IMR-90 (cell line): Measurements from ENCODE around the gene NMRK2. TPM values are rescaled to one million over a fixed set of nuclear protein-coding genes. Genes with fewer than 3 reads are reported as not detected.

Experiments used
- ATAC-seq: fragments of 200-7000 bp; cut with Tn5 transposase; 2 replicates; pipeline ENCODE4 v1.9.1; 2020; ENCODE audit warnings: low read depth, mild to moderate bottlenecking, moderate library complexity
- BruUV-seq: library from RNA; stranded (reverse); fragments of 400-500 nt; replicated peaks from 2 replicates; lab custom pipeline; 2021; lab: Mats Ljungman, UMichigan
- CTCF ChIA-PET: fragments of 300-600 bp; formaldehyde crosslinking; extraction: SDS; loops from one replicate; lab custom pipeline; 2021; ENCODE audit warnings: antibody characterized with exemption; lab: Yijun Ruan, JAX
- POLR2A ChIA-PET: fragments of 300-600 bp; sonication (Branson Sonifier 250); formaldehyde crosslinking; loops from one replicate; lab custom pipeline; 2022; ENCODE audit warnings: antibody characterized with exemption; ENCODE audit not compliant: unreplicated experiment; lab: Charles Lee
- DNase-seq: peaks from one replicate; pipeline ENCODE4 v3.0.0; 2013
- H2AFZ ChIP-seq: replicated peaks from 2 replicates; pipeline ENCODE3; 2013; ENCODE audit warnings: low read length, mild to moderate bottlenecking; ENCODE audit not compliant: poor library complexity
- H2AK5ac ChIP-seq: 2 replicates; pipeline ENCODE4 v1.6.1; 2013; ENCODE audit warnings: low read depth, low read length, inconsistent platforms
- H2AK9ac ChIP-seq: replicated peaks from 2 replicates; pipeline ENCODE3; 2013; ENCODE audit warnings: mild to moderate bottlenecking, low read depth, low read length, moderate library complexity; ENCODE audit not compliant: poor library complexity
- H2BK120ac ChIP-seq: 2 replicates; pipeline ENCODE4 v1.6.1; 2013; ENCODE audit warnings: low read depth, low read length, inconsistent platforms
- H2BK15ac ChIP-seq: 3 replicates; pipeline ENCODE4 v1.6.1; 2013; ENCODE audit warnings: low read depth, low read length, inconsistent platforms
- H2BK20ac ChIP-seq: 2 replicates; pipeline ENCODE4 v1.6.1; 2013; ENCODE audit warnings: low read depth, mild to moderate bottlenecking, inconsistent platforms, low read length, moderate library complexity
- H2BK5ac ChIP-seq: 2 replicates; pipeline ENCODE4 v1.6.1; 2013; ENCODE audit warnings: mild to moderate bottlenecking, low read depth, low read length, inconsistent platforms; ENCODE audit not compliant: poor library complexity, severe bottlenecking
- H3K14ac ChIP-seq: replicated peaks from 2 replicates; pipeline ENCODE4 v1.6.1; 2013; ENCODE audit warnings: low read depth, low read length, inconsistent platforms
- H3K18ac ChIP-seq: 2 replicates; pipeline ENCODE4 v1.6.1; 2013; ENCODE audit warnings: low read depth, low read length, control low read depth
- H3K23ac ChIP-seq: 2 replicates; pipeline ENCODE4 v1.6.1; 2013; ENCODE audit warnings: low read depth, low read length, inconsistent platforms
- H3K27ac ChIP-seq: 2 replicates; pipeline ENCODE4 v1.5.1; 2013; ENCODE audit warnings: mild to moderate bottlenecking, control low read depth, low read length; ENCODE audit not compliant: insufficient read depth
- H3K27me3 ChIP-seq: 2 replicates; pipeline ENCODE4 v1.6.1; 2013; ENCODE audit warnings: low read length; ENCODE audit not compliant: control insufficient read depth, insufficient read depth
- H3K36me3 ChIP-seq: 2 replicates; pipeline ENCODE4 v1.6.1; 2013; ENCODE audit warnings: low read length, mixed read lengths; ENCODE audit not compliant: control insufficient read depth, insufficient read depth
- H3K4ac ChIP-seq: 2 replicates; pipeline ENCODE4 v1.6.1; 2013; ENCODE audit warnings: low read depth, low read length, inconsistent platforms
- H3K4me1 ChIP-seq: 2 replicates; pipeline ENCODE4 v1.6.1; 2013; ENCODE audit warnings: low read length, mixed read lengths; ENCODE audit not compliant: control insufficient read depth, insufficient read depth
- H3K4me2 ChIP-seq: 2 replicates; pipeline ENCODE4 v1.6.1; 2013; ENCODE audit warnings: low read depth, mild to moderate bottlenecking, control low read depth, low read length, moderate library complexity
- H3K4me3 ChIP-seq: 2 replicates; pipeline ENCODE4 v1.5.1; 2013; ENCODE audit warnings: low read depth, mild to moderate bottlenecking, control low read depth, low read length, moderate library complexity; ENCODE audit not compliant: insufficient read depth
- H3K56ac ChIP-seq: 2 replicates; pipeline ENCODE4 v1.6.1; 2013; ENCODE audit warnings: low read length, inconsistent platforms; ENCODE audit not compliant: insufficient read depth; ENCODE audit errors: extremely low read depth
- H3K79me1 ChIP-seq, 2 experiments: 2 replicates each; pipeline ENCODE4 v1.6.1; 2013; ENCODE audit warnings: low read length in 2 of 2, inconsistent platforms in 1 of 2, low read depth in 1 of 2
- H3K9ac ChIP-seq: 2 replicates; pipeline ENCODE4 v1.6.1; 2013; ENCODE audit warnings: low read depth, low read length, control low read depth
- H3K9me1 ChIP-seq: 2 replicates; pipeline ENCODE4 v1.6.1; 2013; ENCODE audit warnings: low read length, inconsistent platforms; ENCODE audit not compliant: insufficient read depth
- H3K9me3 ChIP-seq: 2 replicates; pipeline ENCODE4 v1.6.1; 2013; ENCODE audit warnings: low read length; ENCODE audit not compliant: control insufficient read depth, insufficient read depth
- H4K20me1 ChIP-seq: 2 replicates; pipeline ENCODE4 v1.6.1; 2013; ENCODE audit warnings: low read length, inconsistent platforms; ENCODE audit not compliant: insufficient read depth
- H4K5ac ChIP-seq: 2 replicates; pipeline ENCODE4 v1.6.1; 2013; ENCODE audit warnings: mild to moderate bottlenecking, low read depth, low read length, control low read depth
- H4K8ac ChIP-seq, 2 experiments: 2 replicates each; pipeline ENCODE4 v1.6.1; 2013; ENCODE audit warnings: low read depth in 2 of 2, low read length in 2 of 2, control low read depth in 1 of 2, inconsistent platforms in 1 of 2
- H4K91ac ChIP-seq: 2 replicates; pipeline ENCODE4 v1.6.1; 2013; ENCODE audit warnings: low read depth, low read length, inconsistent platforms; ENCODE audit not compliant: insufficient read depth
- CEBPB ChIP-seq: IDR thresholded peaks from 2 replicates; pipeline ENCODE4 v1.6.1; 2012; ENCODE audit warnings: low read depth, low read length, improper control_type of control experiment
- CTCF ChIP-seq: conservative IDR thresholded peaks from 2 replicates; pipeline ENCODE4 v1.5.1; 2012; ENCODE audit warnings: mild to moderate bottlenecking, low read depth, low read length, improper control_type of control experiment
- FOS ChIP-seq: fragments of 150-350 bp; IDR thresholded peaks from 2 replicates; pipeline ENCODE4 v1.6.1; 2016; ENCODE audit warnings: low read depth, low read length
- MAZ ChIP-seq: IDR thresholded peaks from 2 replicates; pipeline ENCODE4 v1.6.1; 2012; ENCODE audit warnings: low read depth, mild to moderate bottlenecking, low read length, improper control_type of control experiment, moderate library complexity, borderline replicate concordance
- WGBS, 2 experiments: methylation state at CpG; one replicate each; pipeline versions ENCODE4 v1.1.5 to v1.1.7; 2013; ENCODE audit warnings: missing lambda C conversion rate in 2 of 2; ENCODE audit not compliant: insufficient read length in 1 of 2; ENCODE audit errors: extremely low coverage in 2 of 2; 5-methylcytosine and 5-hydroxymethylcytosine counted together
- dilution Hi-C: fragments of 300-500 bp; cut with HindIII; formaldehyde crosslinking; loops from one replicate; pipeline ENCODE4 v1.14.3; 2018; ENCODE audit warnings: low sequenced_read_pairs; ENCODE audit not compliant: unreplicated experiment
- in situ Hi-C: fragments of 300-500 bp; cut with MboI; formaldehyde crosslinking; loops from 3 replicates; pipeline ENCODE4 v1.14.3; 2019; ENCODE audit warnings: low sequenced_read_pairs, inconsistent platforms, mixed read lengths
- intact Hi-C: fragments of 100-400 bp; cut with micrococcal nuclease; formaldehyde crosslinking; loops from 2 replicates; pipeline ENCODE4 v1.10.0; 2022
- polyA plus RNA-seq, 3 experiments: library from polyadenylated mRNA; depleted of rRNA; stranded (reverse); fragments of >200 nt; gene quantifications; 2 replicates each; pipeline ENCODE4 v1.2.3, GENCODE V29; 2012; ENCODE audit warnings: low replicate concordance in 1 of 3
- total RNA-seq: library from RNA; depleted of rRNA; stranded (reverse); fragments of >200 nt; gene quantifications from 2 replicates; pipeline ENCODE4 v1.2.3, GENCODE V29; 2012

Gene NMRK2
- total and polyA plus RNA-seq, 2 of the 4 experiments (the other 2 are of a cell fraction), result not detected

GRCh38 chr19:3958836-3959765 lies 26.2 kb downstream of the NMRK2 start:
- H3K9me3 ChIP-seq, result no peaks in the 10 kb centered on the region
- ChIA-PET POLR2A (no interaction called here), CTCF (no interaction called here)
- peaks cover 15 to 83% of the 10 kb centered on the region in 2 experiments for H3K79me1 ChIP-seq
- H3K27me3 ChIP-seq, result no peaks in the 10 kb centered on the region
- no peak overlapping the region for H2AFZ ChIP-seq
- intact Hi-C loops, result no loop called here
- no peak for ATAC-seq
- no peak overlapping the region for H2BK20ac ChIP-seq
- BruUV-seq, result no TSS peak
- H4K5ac ChIP-seq, result no peak overlapping the region
- no peak overlapping the region for H3K23ac ChIP-seq
- in situ Hi-C loops, result no loop called here
- no peak overlapping the region for H2BK120ac ChIP-seq
- H2BK5ac ChIP-seq, result no peak overlapping the region
- TF ChIP-seq CTCF (no peak), FOS (no peak), MAZ (no peak), CEBPB (no peak)
- H3K4ac ChIP-seq, result no peak overlapping the region
- 96% methylated on average over 35 of the region's 86 CpGs; no CpG with 5 or more reads in 1 of the 2 experiments for WGBS, 2 experiments
- H4K8ac ChIP-seq, result no peak overlapping the region
- dilution Hi-C loops, result no loop called here
- H4K20me1 ChIP-seq, result peaks cover 95% of the 10 kb centered on the region
- H3K9me1 ChIP-seq, result peaks cover 13% of the 10 kb centered on the region
- H3K14ac ChIP-seq, result no peak overlapping the region
- no peak overlapping the region for H3K56ac ChIP-seq
- H3K4me1 ChIP-seq, result no peaks in the 10 kb centered on the region
- no peak overlapping the region for H3K9ac ChIP-seq
- H3K4me3 ChIP-seq, result no peak overlapping the region
- DNase-seq, result no peak
- H2AK9ac ChIP-seq, result peak overlapping the region; percentile 42
- no peak overlapping the region for H2AK5ac ChIP-seq
- peaks cover 73% of the 10 kb centered on the region for H3K36me3 ChIP-seq
- H3K27ac ChIP-seq, result no peak overlapping the region
- no peak overlapping the region for H3K4me2 ChIP-seq
- no peak overlapping the region for H4K91ac ChIP-seq
- H2BK15ac ChIP-seq, result no peak overlapping the region
- H3K18ac ChIP-seq, result no peak overlapping the region
